SK-N-SH treated with all-trans-retinoic acid at 6 μM for 48 hours (cell line): ENCODE results near the gene PPP1R12A.

Experiments
- PATZ1 ChIP-seq: fragments of 250-450 bp; sonication (Bioruptor Pico); IDR thresholded peaks from 2 replicates; pipeline ENCODE4 v1.8.0; 2020; ENCODE audit warnings: mild to moderate bottlenecking, moderate library complexity, borderline replicate concordance
- POU6F1 ChIP-seq: fragments of 250-450 bp; sonication (Bioruptor Pico); IDR thresholded peaks from 2 replicates; pipeline ENCODE4 v1.8.0; 2021; ENCODE audit warnings: low read depth, mild to moderate bottlenecking, moderate library complexity, borderline replicate concordance
- ZFP3 ChIP-seq: fragments of 250-450 bp; sonication (Bioruptor Pico); IDR thresholded peaks from 2 replicates; pipeline ENCODE4 v1.5.0; 2020; ENCODE audit warnings: mild to moderate bottlenecking, moderate library complexity
- ZNF70 ChIP-seq: fragments of 450-650 bp; formaldehyde crosslinking; IDR thresholded peaks from 2 replicates; pipeline ENCODE4 v1.5.0; 2020; ENCODE audit warnings: mild to moderate bottlenecking, moderate library complexity

- TF ChIP-seq PATZ1, result no peak
- TF ChIP-seq POU6F1 (CRISPR knock-in tag), result no peak
- TF ChIP-seq ZFP3 (CRISPR knock-in tag), result no peak
- TF ChIP-seq ZNF70 (CRISPR knock-in tag), result no peak
Measured at GRCh38 chr12:79870916-79871315, 64.0 kb downstream of the PPP1R12A start.
